H1 (cell line): ENCODE data around the gene TNFRSF8. TPM values are rescaled to one million over a fixed set of nuclear protein-coding genes. Genes with fewer than 3 reads are reported as not detected.

ENCODE experiments used
- CTCF ChIA-PET: fragments of 300-600 bp; sonication (Branson Sonifier 250); formaldehyde crosslinking; loops from one replicate; lab custom pipeline; 2021; ENCODE audit not compliant: partially characterized antibody; lab: Charles Lee
- POLR2A ChIA-PET: fragments of 300-600 bp; sonication (Branson Sonifier 250); formaldehyde crosslinking; loops from one replicate; lab custom pipeline; 2021; ENCODE audit warnings: inconsistent platforms; ENCODE audit not compliant: partially characterized antibody; lab: Charles Lee
- DNase-seq, 2 experiments: peaks; one replicate each; pipeline versions ENCODE4 v3.0.0 to v3.0.0-alpha.2; 2010 to 2022; ENCODE audit warnings: low spot score in 2 of 2, low read depth in 1 of 2, mixed read lengths in 1 of 2
- FAIRE-seq: peaks from 2 replicates; lab custom pipeline; 2011; peaks lifted over from hg19 to GRCh38; lab: Jason Lieb, UNC
- H2AFZ ChIP-seq: 2 replicates; pipeline ENCODE4 v1.8.1; 2012; ENCODE audit warnings: low read length, inconsistent platforms
- H2AK5ac ChIP-seq: 2 replicates; pipeline ENCODE4 v1.6.1; 2013; ENCODE audit warnings: low read depth, low read length
- H2BK120ac ChIP-seq: replicated peaks from 2 replicates; pipeline ENCODE3; 2013; ENCODE audit warnings: low read depth, low read length, inconsistent platforms
- H2BK12ac ChIP-seq: 2 replicates; pipeline ENCODE4 v1.6.1; 2013; ENCODE audit warnings: low read depth, low read length
- H2BK15ac ChIP-seq: 2 replicates; pipeline ENCODE4 v1.6.1; 2013; ENCODE audit warnings: low read length
- H2BK20ac ChIP-seq: 2 replicates; pipeline ENCODE4 v1.6.1; 2013; ENCODE audit warnings: low read length
- H2BK5ac ChIP-seq: 2 replicates; pipeline ENCODE4 v1.6.1; 2013; ENCODE audit warnings: low read depth, low read length
- H3K14ac ChIP-seq: 2 replicates; pipeline ENCODE4 v1.6.1; 2013; ENCODE audit warnings: inconsistent platforms; ENCODE audit not compliant: insufficient read length
- H3K18ac ChIP-seq: 2 replicates; pipeline ENCODE4 v1.6.1; 2013; ENCODE audit warnings: low read length; ENCODE audit errors: extremely low read depth
- H3K23ac ChIP-seq: 2 replicates; pipeline ENCODE4 v1.6.1; 2013; ENCODE audit warnings: inconsistent platforms; ENCODE audit not compliant: insufficient read length
- H3K23me2 ChIP-seq: 2 replicates; pipeline ENCODE4 v1.6.1; 2013; ENCODE audit warnings: low read depth, low read length
- H3K27ac ChIP-seq: 2 replicates; pipeline ENCODE4 v1.6.1; 2011; ENCODE audit warnings: low read depth, low read length, inconsistent platforms
- H3K27me3 ChIP-seq, 4 experiments: replicated peaks in 1 of 4; 1 replicate in 1 of 4; 2 replicates in 3 of 4; pipeline versions ENCODE4 v1.6.1 to v1.8.1; 2011 to 2013; ENCODE audit warnings: low read length in 3 of 4, mild to moderate bottlenecking in 3 of 4, inconsistent platforms in 2 of 4, mixed read lengths in 2 of 4, moderate library complexity in 1 of 4; ENCODE audit not compliant: control insufficient read depth in 3 of 4, insufficient read depth in 3 of 4; ENCODE audit errors: extremely low read depth in 1 of 4
- H3K36me3 ChIP-seq, 4 experiments: 2 replicates each; pipeline versions ENCODE4 v1.6.1 to v1.8.1; 2011 to 2013; ENCODE audit warnings: mild to moderate bottlenecking in 4 of 4, low read length in 3 of 4, moderate library complexity in 2 of 4, control low read depth in 1 of 4, inconsistent platforms in 1 of 4; ENCODE audit not compliant: insufficient read depth in 4 of 4, control insufficient read depth in 2 of 4
- H3K4ac ChIP-seq: replicated peaks from 2 replicates; pipeline ENCODE3; 2013; ENCODE audit warnings: low read length, low read depth, mixed read lengths, inconsistent platforms; ENCODE audit not compliant: insufficient read length
- H3K4me1 ChIP-seq, 4 experiments: replicated peaks in 1 of 4; 1 replicate in 1 of 4; 2 replicates in 3 of 4; pipeline versions ENCODE4 v1.6.1 to v1.8.1; 2011 to 2013; ENCODE audit warnings: low read length in 3 of 4, inconsistent platforms in 2 of 4, mixed read lengths in 1 of 4; ENCODE audit not compliant: insufficient read depth in 4 of 4, control insufficient read depth in 3 of 4
- H3K4me2 ChIP-seq, 2 experiments: 2 replicates each; pipeline versions ENCODE4 v1.6.1 to v1.8.1; 2011 to 2013; ENCODE audit warnings: low read depth in 2 of 2, low read length in 2 of 2, control low read depth in 1 of 2, inconsistent platforms in 1 of 2, mild to moderate bottlenecking in 1 of 2; ENCODE audit not compliant: insufficient read depth in 1 of 2
- H3K4me3 ChIP-seq, 4 experiments: fragments of 200-600, 300-600 bp in 1 of 4; sonication (generic), shearing (Covaris generic), sonication (Bioruptor Twin) in 1 of 4; 2 replicates each; pipeline versions ENCODE4 v1.5.1 to v1.8.1; 2011 to 2016; ENCODE audit warnings: low read length in 4 of 4, low read depth in 3 of 4, control low read depth in 2 of 4, inconsistent platforms in 2 of 4, mild to moderate bottlenecking in 2 of 4, mixed read lengths in 1 of 4, moderate library complexity in 1 of 4; ENCODE audit not compliant: insufficient read depth in 2 of 4; ENCODE audit errors: extremely low read depth in 1 of 4
- H3K56ac ChIP-seq: replicated peaks from 2 replicates; pipeline ENCODE3; 2013; ENCODE audit warnings: low read depth, mild to moderate bottlenecking, mixed read lengths, low read length, inconsistent platforms; ENCODE audit not compliant: insufficient read length
- H3K79me1 ChIP-seq: 2 replicates; pipeline ENCODE4 v1.6.1; 2013; ENCODE audit warnings: low read depth, low read length, control low read depth
- H3K79me2 ChIP-seq, 2 experiments: 2 replicates each; pipeline versions ENCODE4 v1.6.1 to v1.8.1; 2012 to 2013; ENCODE audit warnings: low read length in 2 of 2, mild to moderate bottlenecking in 2 of 2, inconsistent platforms in 1 of 2; ENCODE audit not compliant: insufficient read depth in 2 of 2, control insufficient read depth in 1 of 2
- H3K9ac ChIP-seq, 4 experiments: replicated peaks in 1 of 4; 1 replicate in 1 of 4; 2 replicates in 3 of 4; pipeline versions ENCODE4 v1.6.1 to v1.8.1; 2011 to 2013; ENCODE audit warnings: low read depth in 3 of 4, low read length in 3 of 4, control low read depth in 2 of 4, mild to moderate bottlenecking in 2 of 4, moderate library complexity in 2 of 4, inconsistent platforms in 1 of 4; ENCODE audit errors: extremely low read depth in 1 of 4
- H3K9me3 ChIP-seq, 2 experiments: 2 replicates each; pipeline versions ENCODE4 v1.6.1 to v1.8.1; 2012 to 2013; ENCODE audit warnings: mild to moderate bottlenecking in 2 of 2, moderate library complexity in 2 of 2, control low read depth in 1 of 2, inconsistent platforms in 1 of 2, low read depth in 1 of 2, low read length in 1 of 2, mixed read lengths in 1 of 2; ENCODE audit not compliant: insufficient read depth in 2 of 2
- H4K20me1 ChIP-seq, 2 experiments: replicated peaks in 1 of 2; 2 replicates each; pipeline versions ENCODE3 to v1.8.1; 2011 to 2013; ENCODE audit warnings: inconsistent platforms in 2 of 2, low read length in 2 of 2, mild to moderate bottlenecking in 1 of 2; ENCODE audit not compliant: insufficient read depth in 2 of 2, control insufficient read depth in 1 of 2
- H4K5ac ChIP-seq: 2 replicates; pipeline ENCODE4 v1.6.1; 2013; ENCODE audit warnings: low read length, low read depth, mixed read lengths, inconsistent platforms; ENCODE audit not compliant: insufficient read length
- H4K8ac ChIP-seq: 2 replicates; pipeline ENCODE4 v1.8.0; 2013; ENCODE audit warnings: mild to moderate bottlenecking, moderate library complexity, low read length, inconsistent platforms; ENCODE audit not compliant: insufficient read depth; ENCODE audit errors: extremely low read depth
- H4K91ac ChIP-seq: replicated peaks from 2 replicates; pipeline ENCODE3; 2013; ENCODE audit warnings: low read length, mixed read lengths, inconsistent platforms; ENCODE audit not compliant: insufficient read length
- EP300 ChIP-seq, 2 experiments: IDR thresholded peaks; 1 replicate in 1 of 2; 2 replicates in 1 of 2; pipeline ENCODE4 v1.6.1; 2011 to 2012; ENCODE audit warnings: low read depth in 2 of 2, low read length in 2 of 2, mild to moderate bottlenecking in 2 of 2, borderline replicate concordance in 1 of 2, inconsistent platforms in 1 of 2, moderate library complexity in 1 of 2
- EZH2 ChIP-seq: fragments of 200-600 bp; sonication (generic); IDR thresholded peaks from 2 replicates; pipeline ENCODE4 v1.7.1; 2012; ENCODE audit warnings: low read depth, mild to moderate bottlenecking, moderate library complexity, low read length, inconsistent platforms; ENCODE audit not compliant: severe bottlenecking
- RNF2 ChIP-seq: fragments of 200-900, 300-1000 bp; sonication (generic); IDR thresholded peaks from 2 replicates; pipeline ENCODE4 v1.7.1; 2016; ENCODE audit warnings: borderline replicate concordance, low read depth, mild to moderate bottlenecking, antibody characterized with exemption, low read length; ENCODE audit not compliant: poor library complexity, severe bottlenecking; ENCODE audit errors: missing control alignments
- SP1 ChIP-seq: IDR thresholded peaks from 2 replicates; pipeline ENCODE4 v1.6.1; 2011; ENCODE audit warnings: low read depth, low read length
- WGBS, 2 experiments: shearing (Covaris generic) in 1 of 2; methylation state at CpG; one replicate each; pipeline versions ENCODE4 v1.1.6 to v1.1.7; 2013 to 2015; ENCODE audit warnings: low lambda C conversion rate in 2 of 2, mixed read lengths in 2 of 2, inconsistent platforms in 1 of 2, low coverage in 1 of 2, missing lambda C conversion rate in 1 of 2; ENCODE audit not compliant: insufficient replicate concordance in 2 of 2, insufficient coverage in 1 of 2, insufficient read length in 1 of 2; ENCODE audit errors: extremely low coverage in 1 of 2, missing lambda C conversion rate in 1 of 2; 5-methylcytosine and 5-hydroxymethylcytosine counted together
- polyA plus RNA-seq, 7 experiments: library from polyadenylated mRNA; depleted of rRNA in 3 of 7; stranded (reverse) in 5 of 7; unstranded in 2 of 7; fragments of >200 nt in 5 of 7; fragments of 200-250 nt in 2 of 7; gene quantifications; 1 replicate in 5 of 7; 2 replicates in 1 of 7; 4 replicates in 1 of 7; pipeline versions ENCODE4 v1.2.1 to v1.2.3, GENCODE V29; 2011 to 2013; ENCODE audit warnings: missing spikeins in 2 of 7, mixed read lengths in 2 of 7
- total RNA-seq: library from RNA; stranded (reverse); fragmentation: NEBNext Ultra II Directional; extraction: Animal tissue kit (Norgen Biotek cat#: 25700); gene quantifications from 2 replicates; pipeline ENCODE4 v1.2.1, GENCODE V29; 2021

TNFRSF8 gene
- total and polyA plus RNA-seq, 2 of the 8 experiments (the other 6 are each of a cell fraction or from before 2014, with no cell fraction given) = 23.2 to 32.7 TPM

DNA sequence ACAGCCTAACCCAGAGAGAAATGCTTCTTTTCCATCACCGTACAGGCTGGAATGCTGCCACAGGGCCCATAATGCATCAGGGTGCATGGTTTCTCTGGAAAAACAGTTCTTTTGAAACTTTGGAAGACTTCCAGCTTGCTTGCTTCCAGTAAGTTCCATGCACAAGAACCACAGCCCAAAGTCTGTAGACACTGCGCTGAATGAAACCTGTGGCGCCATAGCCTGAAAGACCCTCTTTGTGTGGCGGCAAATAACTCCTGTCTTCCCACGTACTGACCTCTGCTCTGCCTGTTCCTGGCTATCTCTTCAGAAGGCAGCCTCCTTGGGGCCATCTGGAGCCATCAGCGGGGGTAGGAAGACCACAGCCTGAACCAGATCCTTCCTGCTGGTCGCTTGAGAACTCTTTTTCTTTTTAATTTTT is 28.7 kb upstream of the TNFRSF8 start:
- H3K4ac ChIP-seq = no peak overlapping the region
- TF ChIP-seq EZH2 (no peak), SP1 (no peak), RNF2 (no peak), EP300 (IDR thresholded peaks at IDR 0.05; ENCODE audit: borderline replicate concordance in 1 of 2, low read depth in 2 of 2, low read length in 2 of 2) (no peak)
- H3K23ac ChIP-seq = no peak overlapping the region
- H4K8ac ChIP-seq = no peak overlapping the region
- no peak overlapping the region for H2BK20ac ChIP-seq
- H3K27ac ChIP-seq = no peak overlapping the region
- H3K23me2 ChIP-seq = no peaks in the 10 kb centered on the region
- no peak overlapping the region for H2BK15ac ChIP-seq
- H3K4me3 ChIP-seq = no peak overlapping the region
- DNase-seq = no peak
- FAIRE-seq = no peak
- H3K9me3 ChIP-seq = no peaks in the 10 kb centered on the region
- H3K18ac ChIP-seq = no peak overlapping the region
- H2AK5ac ChIP-seq = no peak overlapping the region
- no peaks in the 10 kb centered on the region for H3K79me1 ChIP-seq
- H2BK12ac ChIP-seq = no peak overlapping the region
- no peak overlapping the region for H3K14ac ChIP-seq
- ChIA-PET POLR2A (interaction anchor here (1.6 to 8.5 kb wide), 3 partner anchors 12 to 127 kb away, joined by 5 to 66 read pairs (median 17); partner anchors contain the start of gene MIIP), CTCF (interaction anchor here (1.1 to 1.5 kb wide), 3 partner anchors 17 to 45 kb away, joined by 3 to 4 read pairs (median 3); no protein-coding TSS in a partner anchor)
- H3K9ac ChIP-seq = no peak overlapping the region
- no peaks in the 10 kb centered on the region for H3K27me3 ChIP-seq
- no peak overlapping the region for H4K5ac ChIP-seq
- no peak overlapping the region for H2BK120ac ChIP-seq
- H3K79me2 ChIP-seq = no peaks in the 10 kb centered on the region
- peaks cover 3 to 6% of the 10 kb centered on the region in 2 experiments for H4K20me1 ChIP-seq
- H3K4me2 ChIP-seq = no peak overlapping the region
- H3K4me1 ChIP-seq = no peaks in the 10 kb centered on the region; a peak in 1 of 7 replicates
- no peak overlapping the region for H3K56ac ChIP-seq
- no peak overlapping the region for H2AFZ ChIP-seq
- peaks cover 3 to 10% (median 7%) of the 10 kb centered on the region in 4 experiments; a peak in 5 of 8 replicates for H3K36me3 ChIP-seq
- H4K91ac ChIP-seq = no peak overlapping the region
- WGBS, 2 experiments = 92% methylated on average over 7 of the region's 7 CpGs; no CpG with 5 or more reads in 1 of the 2 experiments
- H2BK5ac ChIP-seq = no peak overlapping the region
